Hematopoietic multipotent progenitor cell treated with erythropoietin and hydrocortisone succinate and interleukin-3 and kit ligand, for 17 days (in vitro differentiated cells): Measurements from ENCODE around the gene RAB34.
A peak's percentile ranks its signal among the peaks of the same experiment; 100 is the strongest.
"Not testable (repeated sequence)": the region's sequence is repeated elsewhere in the genome, so short reads cannot be mapped to it uniquely, and the experiment has no call there.

Experiments used
- DNase-seq: peaks from one replicate; pipeline ENCODE4 v3.0.0-alpha.2; 2015; ENCODE audit warnings: low spot score

The RAB34 gene

GRCh38 chr17:28726627-28727491 is 9.2 kb upstream of the RAB34 start:
- DNase-seq = peak; percentile 94

DNA sequence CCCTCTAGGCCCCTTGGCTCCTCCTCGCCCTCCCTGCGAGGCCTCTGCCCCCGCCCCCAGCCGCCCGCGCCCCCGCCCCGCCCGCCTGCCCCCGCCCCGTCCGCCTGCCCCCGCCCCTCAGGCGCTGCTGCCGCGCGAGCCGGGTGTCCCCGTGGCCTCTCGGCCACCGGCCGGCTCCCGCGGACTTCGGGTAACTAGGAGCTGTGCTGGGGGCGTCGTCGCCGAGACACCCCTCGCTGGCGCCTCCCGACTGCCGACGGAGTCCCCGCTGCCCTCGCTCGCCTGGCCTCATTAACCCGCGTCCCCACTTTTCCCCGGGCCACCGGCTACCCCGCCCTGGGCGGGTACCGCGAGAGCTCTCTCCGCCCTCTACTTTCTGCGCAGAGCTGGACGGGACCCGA is 8.6 kb upstream of the RAB34 start, which contains the start of gene TLCD1:
TSS of gene TLCD1 (minus strand) at position 8 of the 401 bp plus-strand sequence. CDS start 136 bp downstream, outside the sequence.
- peak; percentile 74 for DNase-seq

- DNase-seq = no peak
These were observed 8.1 kb upstream of the RAB34 start for GRCh38 chr17:28725660-28726225.

GRCh38 chr17:28725166-28725659 is 7.5 kb upstream of the RAB34 start:
- DNase-seq = no peak

- DNase-seq = no peak
These were observed 7.0 kb upstream of the RAB34 start for GRCh38 chr17:28724500-28725165.

- not testable (repeated sequence) for DNase-seq
These were observed 6.3 kb upstream of the RAB34 start for GRCh38 chr17:28723836-28724499.

DNA sequence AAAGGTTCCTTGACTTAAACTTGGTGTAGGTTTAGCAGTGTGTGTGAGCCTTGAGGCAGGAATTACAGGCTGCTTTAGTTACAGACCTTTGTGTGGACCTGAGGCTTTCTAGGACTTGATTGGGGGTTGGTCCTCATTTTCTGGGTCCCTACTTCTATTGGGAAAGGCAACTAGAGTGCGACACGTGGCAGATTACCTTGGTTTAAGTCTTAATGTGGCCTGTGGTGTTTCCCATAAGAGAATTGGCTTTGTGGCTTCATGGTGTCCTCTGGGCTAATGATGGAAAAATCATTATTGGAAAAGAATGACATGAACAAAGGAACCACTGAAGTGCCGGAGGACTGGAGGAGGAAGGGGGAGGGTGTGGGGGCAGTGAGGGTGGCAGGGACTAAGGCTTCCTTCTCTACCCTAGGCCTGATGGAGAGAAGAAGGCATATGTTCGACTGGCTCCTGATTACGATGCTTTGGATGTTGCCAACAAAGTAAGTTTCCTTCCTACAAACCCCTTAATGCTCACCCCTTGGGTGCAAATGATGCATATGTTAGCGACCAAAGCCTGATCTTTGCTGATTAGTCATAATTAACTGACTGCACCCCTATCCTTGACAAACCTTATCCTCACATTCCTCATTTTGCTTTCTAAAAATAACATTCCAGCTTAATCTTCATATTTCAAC is 5.6 kb upstream of the RAB34 start:
- no peak for DNase-seq

GRCh38 chr17:28722417-28723158 is 4.9 kb upstream of the RAB34 start:
- DNase-seq = no peak

DNA sequence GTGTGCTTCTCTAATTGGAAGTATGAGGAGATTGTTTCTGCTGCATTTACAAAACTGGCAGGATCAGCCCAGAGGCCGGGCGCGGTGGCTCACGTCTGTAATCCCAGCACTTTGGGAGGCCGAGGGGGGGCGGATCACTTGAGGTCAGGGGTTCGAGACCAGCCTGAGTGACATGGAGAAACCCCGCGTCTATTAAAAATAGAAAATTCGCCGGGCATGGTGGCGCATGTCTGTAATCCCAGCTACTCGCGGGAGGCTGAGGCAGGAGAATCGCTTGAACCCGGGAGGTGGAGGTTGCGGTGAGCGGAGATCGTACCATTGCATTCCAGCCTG is 3.3 kb upstream of the RAB34 start:
- not testable (repeated sequence) for DNase-seq

DNA sequence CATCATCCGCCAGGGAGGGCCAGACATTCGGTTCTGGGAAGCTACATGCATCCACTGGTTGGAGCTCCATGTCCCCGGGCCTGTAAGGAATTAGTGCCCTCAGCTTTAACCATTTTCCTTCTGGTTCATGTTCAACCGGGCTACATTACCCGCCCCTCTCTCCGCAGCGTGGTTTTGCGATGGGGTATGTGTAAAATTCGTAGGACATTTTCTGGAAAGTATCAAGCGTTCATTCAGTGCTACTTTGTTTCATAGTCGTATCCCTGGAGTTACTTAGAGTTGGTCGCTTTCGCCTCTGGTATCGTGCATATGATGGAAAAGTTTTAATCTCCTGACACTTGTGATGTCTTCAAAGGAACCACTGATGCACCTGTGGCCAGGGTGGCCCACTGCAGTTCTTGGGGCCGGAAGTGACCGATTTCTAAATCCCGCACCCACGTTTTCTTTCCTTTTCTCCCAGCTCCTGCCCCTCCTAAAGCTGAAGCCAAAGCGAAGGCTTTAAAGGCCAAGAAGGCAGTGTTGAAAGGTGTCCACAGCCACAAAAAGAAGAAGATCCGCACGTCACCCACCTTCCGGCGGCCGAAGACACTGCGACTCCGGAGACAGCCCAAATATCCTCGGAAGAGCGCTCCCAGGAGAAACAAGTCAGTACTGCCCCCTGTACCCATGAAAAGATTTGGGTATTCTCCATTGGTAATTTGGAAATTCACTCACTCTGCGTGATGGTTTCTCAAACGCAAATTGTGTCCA is 2.8 kb upstream of the RAB34 start:
- peak; percentile 35 for DNase-seq

GRCh38 chr17:28719021-28719433 is 1.4 kb upstream of the RAB34 start:
- DNase-seq = no peak

- DNase-seq = no peak
These were observed 809 bp upstream of the RAB34 start for GRCh38 chr17:28718333-28719020.

- DNase-seq = no peak
These were observed 709 bp downstream of the RAB34 start for GRCh38 chr17:28716740-28717577.

- no peak for DNase-seq
These were observed 2.5 kb downstream of the RAB34 start for GRCh38 chr17:28715217-28715616.

GRCh38 chr17:28714281-28714680 is 3.4 kb downstream of the RAB34 start:
- DNase-seq = no peak

DNA sequence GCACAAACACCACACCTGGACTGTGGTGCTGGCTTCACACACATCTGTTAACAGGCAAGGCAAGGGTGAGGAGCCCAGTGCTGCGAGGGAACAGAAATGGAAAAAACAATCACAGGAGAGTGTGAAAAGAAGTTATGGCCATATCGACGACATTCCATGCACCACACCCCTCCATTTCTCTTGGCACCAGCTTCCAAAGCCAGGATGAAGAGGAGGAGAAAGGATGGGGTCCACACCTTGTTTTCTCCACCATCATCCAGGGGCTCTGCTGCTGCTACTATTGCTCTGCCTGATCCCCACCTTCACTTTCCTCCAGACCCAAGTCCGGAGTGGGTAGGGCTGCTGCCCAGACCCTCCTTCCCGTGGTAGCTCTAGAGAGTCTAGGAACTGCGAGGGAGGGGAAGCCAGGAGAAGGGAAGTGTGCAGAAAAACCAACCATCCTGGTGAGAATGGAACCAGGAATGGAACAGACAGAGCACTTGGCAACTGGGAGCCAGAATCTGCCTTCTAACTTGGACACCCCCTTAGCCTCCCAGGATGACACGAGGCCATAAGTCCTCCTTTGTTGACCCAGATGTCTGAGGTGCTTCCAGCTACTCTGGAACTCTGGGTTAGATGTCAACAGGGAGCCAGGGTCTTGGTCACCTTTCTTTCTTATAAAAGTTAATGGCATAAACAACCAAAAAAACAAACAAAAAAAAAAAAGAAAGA is 4.8 kb downstream of the RAB34 start:
- no peak for DNase-seq

DNA sequence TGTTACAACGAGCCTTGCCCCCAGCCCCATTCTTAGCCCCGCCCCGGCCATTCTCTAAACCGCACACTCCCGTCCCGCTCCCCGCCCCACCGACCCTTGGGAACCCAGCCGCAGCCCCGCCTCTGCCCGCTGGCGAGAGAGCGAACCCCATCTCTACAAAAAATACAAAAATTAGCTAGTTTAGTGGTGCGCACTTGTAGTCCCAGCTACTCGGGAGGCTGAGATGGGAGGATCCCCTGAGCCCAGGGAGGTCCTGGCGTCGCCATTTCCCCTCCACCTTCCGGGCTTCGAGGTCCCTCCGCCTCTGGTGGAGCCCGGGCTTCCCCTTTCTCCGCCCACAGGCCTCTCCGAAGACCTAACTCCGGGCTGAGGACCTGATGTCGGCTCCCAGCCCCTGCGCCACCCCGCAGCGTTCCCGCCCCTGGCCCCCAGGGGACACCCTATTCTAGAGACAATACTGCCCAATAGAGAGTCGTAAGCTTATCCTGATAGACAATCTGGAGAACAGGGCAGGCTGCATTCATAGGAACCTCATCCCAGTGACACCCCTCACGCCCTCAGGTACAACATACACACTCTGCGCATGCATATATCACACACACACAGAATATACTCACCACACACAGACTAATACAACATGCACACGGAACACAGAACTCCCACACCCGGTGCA is 5.5 kb downstream of the RAB34 start:
- DNase-seq = no peak

DNA sequence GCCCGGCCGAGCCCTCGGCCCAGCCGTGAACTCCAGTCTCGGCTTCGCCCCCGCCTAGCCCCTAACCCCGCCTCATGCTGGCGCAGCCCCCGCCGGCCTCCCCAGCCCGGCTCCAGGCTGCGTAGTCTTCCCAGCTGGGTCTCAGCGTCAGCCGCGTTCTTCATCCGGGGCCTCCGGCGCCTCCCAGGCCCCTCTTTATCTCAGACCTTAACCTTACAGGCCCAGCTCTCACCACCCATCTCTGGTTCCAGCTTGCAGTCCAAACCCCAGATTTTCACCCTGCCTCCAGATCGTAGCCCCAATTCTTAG is 6.0 kb downstream of the RAB34 start, which contains the start of gene PROCA1:
TSS of gene PROCA1 (minus strand) at position 166 of the 309 bp plus-strand sequence. CDS start 228 bp downstream, outside the sequence.
- no peak for DNase-seq
